SHP77 (cell line): ENCODE data around the gene SIX6.

Experiments used
- DNase-seq, 2 experiments: peaks; one replicate each; lab custom pipeline; 2025; lab: John Stamatoyannopoulos, UW

Gene SIX6

GRCh38 chr14:60514378-60514740 is 5.4 kb downstream of the SIX6 start:
- peak; percentile 5 to 33 for DNase-seq

- peak; percentile 13 to 40 for DNase-seq
Measured at GRCh38 chr14:60514741-60515491, 6.0 kb downstream of the SIX6 start.

- DNase-seq: no peak
Measured at GRCh38 chr14:60515511-60516289, 6.8 kb downstream of the SIX6 start.

GRCh38 chr14:60532442-60532841 is 23.5 kb downstream of the SIX6 start:
- DNase-seq: no peak

GRCh38 chr14:60537663-60538062 is 28.7 kb downstream of the SIX6 start:
- DNase-seq: no peak

- DNase-seq: no peak
Measured at GRCh38 chr14:60544659-60545058, 35.7 kb downstream of the SIX6 start.

GRCh38 chr14:60553808-60554207 is 44.9 kb downstream of the SIX6 start:
- DNase-seq: no peak

- peak; percentile 54 to 60 for DNase-seq
Measured at GRCh38 chr14:60561845-60562746, 53.1 kb downstream of the SIX6 start.
